ENCODE data around the gene ERMARD.

GRCh38 chr6:169720207-169720855 lies 31.1 kb upstream of the ERMARD start:
- TF ChIP-seq GATA2 (IDR thresholded peaks at IDR 0.05; ENCODE audit: low read depth, low read length) (no peak), GATA3 (IDR thresholded peaks at IDR 0.05; ENCODE audit: low read depth, low read length) (no peak)
